Activated T-helper 1 cell treated with Interleukin-2 at 50 U/mL for 16 hours (primary cell): ENCODE data around the gene TMEM86B.

Experiments
- DNase-seq: peaks from one replicate; pipeline ENCODE4 v3.0.0-alpha.2; 2020; ENCODE audit warnings: low read depth

Gene TMEM86B

DNA sequence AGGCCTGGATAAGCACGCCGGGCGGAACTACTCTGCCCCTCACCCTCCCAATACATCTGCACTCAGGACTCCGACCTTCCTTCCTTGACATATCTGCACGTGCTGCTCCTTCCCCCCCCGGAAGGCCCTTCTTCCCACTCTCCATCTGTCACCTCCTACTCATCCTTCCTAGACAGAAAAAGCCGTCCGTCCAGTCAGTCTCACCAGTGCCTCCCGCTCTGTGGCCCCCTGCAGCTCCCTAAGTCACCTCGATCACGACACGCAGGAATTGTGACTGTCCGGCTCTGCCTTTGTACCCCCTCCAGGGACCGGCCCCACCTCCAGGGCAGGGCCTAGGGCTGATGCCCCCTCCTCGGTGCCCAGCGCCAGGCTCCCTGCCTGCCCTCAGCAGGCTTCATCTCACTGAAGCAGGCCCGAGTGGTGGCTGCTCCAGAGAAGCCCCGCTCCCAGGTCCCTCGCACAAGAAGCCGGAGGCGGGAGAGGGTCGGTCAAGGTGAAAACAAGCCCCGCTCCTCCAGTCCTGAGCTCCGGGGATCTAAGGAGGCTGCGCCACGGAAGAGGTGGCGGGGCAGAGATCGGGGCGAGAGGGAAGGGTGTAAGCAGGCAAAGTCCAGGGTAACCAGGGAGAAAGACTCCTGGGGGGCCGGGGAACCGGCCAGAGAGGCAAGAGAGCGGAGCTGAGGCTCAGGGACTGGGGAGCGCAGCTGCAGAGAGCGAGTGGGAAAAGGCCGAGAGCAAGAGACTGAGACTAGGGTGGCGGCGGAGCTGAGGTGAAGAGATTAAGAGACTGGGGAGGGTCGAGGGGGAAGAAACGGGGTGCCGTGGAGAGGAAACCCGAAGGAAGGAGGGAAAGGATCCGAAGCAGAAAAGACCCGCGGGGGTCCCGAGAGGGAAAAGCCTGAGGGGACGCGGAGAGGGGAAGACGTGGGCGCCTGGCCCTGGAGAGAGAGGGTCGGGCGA is 29.2 kb upstream of the TMEM86B start:
- DNase-seq, result no peak

DNA sequence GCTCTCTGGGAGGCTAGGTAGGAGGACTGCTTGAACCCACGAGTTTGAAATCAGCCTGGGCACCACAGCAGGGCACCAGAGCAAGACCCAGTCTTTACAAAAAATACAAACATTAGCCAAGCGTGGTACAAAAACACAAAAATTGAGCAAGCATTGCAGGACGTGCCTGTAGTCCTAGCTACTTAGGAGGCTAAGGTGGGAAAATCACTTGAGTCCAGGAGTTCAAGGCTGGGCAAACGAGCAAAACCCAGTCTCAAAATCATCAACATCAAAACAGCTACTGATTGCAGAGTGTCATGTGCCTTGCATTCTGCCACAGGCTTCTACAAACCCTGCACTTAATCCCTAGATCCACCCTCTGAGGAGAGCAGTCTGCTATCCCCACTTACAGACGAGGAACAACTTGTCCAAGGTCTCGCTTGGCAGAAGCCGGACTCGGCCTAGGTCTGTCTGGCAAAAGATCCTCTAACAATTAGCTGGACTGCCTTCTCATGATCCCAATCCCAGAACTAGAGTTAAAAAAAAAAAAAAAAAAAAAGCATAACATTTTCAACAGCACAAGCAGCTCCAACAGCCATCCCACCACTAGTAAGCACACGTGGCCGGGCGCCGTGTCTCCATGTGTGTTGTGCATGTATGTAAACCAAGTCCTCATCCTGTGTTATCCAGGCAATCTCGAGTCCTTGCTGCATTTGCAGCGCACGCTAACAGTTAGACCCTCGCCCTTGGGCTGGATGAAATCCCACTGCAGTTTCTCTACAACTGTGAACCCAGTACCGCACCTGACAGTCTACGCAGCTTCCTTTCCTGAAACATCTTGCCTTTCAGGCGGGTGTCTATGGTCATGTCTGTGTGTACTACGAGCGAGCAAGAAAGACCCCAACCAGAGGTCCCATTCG is 28.2 kb upstream of the TMEM86B start:
- no peak for DNase-seq

DNA sequence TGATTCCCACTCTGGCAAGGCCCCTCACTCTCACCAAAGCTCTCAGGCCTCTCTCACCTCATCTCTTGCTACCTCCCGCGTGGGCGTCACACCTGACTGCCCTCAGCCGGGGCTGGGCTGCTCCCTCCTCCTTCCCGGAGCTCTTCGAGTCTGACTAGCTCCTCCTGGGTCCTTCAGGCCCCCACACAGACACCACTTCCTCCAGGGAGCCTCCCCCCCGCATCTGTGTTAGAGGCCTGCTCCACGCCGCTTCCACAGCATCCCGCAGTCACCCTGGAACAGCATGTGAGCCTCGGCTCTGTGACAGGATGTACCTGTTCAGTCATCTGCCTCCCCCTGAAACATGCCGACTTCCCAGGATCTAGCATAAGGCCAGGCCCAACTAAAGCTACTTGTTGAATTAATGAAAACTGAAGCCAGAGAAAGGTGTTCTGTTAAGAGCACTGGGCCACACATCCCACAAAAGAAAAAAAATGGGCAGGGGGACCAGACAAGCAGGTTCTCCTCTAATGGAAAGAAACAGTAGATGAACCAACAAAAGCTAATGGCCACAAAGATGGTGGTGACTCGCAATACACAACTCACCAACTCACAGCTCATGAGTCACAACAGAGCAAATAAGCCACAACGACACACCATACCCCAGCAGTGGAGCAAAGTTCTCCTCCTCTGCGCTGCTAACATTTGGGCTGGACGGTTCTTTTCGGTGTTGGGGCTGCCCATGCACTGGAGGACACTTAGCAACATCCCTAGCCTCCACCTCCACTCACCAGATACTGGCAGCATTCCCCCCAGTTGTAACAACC is 27.3 kb upstream of the TMEM86B start:
- no peak for DNase-seq

DNA sequence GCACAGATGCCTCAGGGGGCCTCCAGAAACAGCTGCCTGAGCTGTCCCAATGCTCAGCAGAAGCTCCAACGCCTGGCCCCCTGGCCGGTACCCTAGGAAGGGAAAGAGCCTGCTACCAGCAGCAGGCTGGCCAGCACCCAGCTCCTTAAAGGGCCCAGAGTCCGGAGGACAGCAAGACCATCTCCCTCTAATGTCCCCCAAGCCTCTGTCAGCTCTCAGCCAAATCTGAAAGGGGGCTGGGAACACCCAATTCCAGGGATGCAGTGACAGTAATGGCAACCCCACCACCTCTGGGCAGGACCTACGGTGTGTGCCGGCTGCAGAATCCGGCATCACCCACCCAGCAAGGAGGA is 26.0 kb upstream of the TMEM86B start:
- no peak for DNase-seq

DNA sequence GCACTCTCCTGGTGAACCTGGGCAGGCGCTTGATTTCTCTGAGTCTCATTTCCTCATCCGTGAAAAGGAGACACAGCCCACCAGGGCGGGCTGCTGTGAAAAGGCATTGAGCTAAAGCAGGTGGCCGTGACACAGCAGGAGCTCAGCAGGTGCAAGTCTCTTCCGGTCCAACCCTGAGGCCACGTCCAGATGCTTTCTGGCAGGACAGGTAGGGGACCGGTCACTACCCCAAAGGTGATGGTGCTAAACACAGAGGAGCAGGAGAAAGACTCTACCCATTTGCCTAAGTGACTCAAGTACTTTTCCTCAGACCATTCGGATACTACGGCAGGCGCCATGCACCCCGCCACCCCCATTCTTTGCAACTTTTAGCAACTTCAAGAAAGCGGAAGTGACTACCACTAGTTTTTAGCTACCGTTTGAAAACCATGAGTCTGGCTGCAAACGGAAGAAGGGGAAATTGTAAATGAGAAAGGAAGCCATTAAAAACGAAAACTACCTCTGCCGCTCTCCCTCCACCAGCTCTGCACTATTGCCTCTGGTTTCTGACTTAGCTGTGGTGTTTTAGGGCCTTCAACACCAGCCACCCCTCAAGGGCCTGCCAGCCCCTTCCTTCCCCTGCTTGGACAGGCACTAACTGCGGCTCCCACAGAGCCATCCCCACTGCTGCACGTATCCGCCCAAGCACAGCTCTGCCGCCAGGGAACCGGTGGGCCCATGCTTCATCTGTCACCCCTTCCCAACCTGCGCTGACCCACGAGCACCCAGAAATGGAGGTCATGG is 25.5 kb upstream of the TMEM86B start:
- DNase-seq, result peak; percentile 36

DNA sequence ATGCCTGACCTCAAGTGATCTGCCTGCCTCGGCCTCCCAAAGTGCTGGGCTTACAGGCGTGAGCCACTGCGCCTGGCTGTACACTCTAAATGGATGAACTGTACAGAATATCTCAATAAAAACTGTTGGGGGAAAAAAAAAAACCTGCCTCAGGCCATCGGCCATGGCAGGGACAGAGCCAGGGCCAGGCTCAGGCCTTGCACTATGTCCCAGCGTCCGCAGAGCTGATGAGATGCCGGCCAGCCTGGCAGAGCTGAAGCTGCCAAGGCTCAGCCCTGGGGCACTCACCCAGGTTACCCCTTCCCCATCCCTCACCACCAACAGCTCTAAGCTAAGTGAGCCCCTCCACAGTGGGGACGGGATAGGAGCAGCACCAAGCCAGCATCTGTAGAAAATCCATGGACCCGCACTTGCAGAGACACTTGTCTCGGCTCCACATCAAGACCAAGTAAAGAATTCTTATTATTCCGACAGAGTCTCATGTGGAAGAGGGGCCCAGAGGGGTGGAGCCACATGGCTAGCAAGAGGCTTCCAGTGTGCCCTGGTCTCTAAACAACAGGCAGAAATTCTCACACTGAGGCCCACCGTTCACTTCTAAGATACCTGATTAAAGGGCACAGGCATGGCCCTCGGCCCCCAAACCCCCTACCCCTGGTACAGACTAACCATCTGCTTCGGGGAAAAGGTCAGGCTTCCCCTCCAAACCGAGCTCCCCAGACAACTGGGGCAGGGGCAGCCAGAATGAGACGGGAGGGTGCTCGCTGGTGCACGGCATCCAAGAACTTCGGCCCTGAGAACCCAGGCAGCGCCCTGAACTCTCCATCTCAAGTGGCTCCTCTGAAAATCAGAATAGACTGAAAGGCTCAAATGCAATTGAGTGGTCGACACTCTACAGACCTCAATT is 24.4 kb upstream of the TMEM86B start:
- DNase-seq, result no peak

DNA sequence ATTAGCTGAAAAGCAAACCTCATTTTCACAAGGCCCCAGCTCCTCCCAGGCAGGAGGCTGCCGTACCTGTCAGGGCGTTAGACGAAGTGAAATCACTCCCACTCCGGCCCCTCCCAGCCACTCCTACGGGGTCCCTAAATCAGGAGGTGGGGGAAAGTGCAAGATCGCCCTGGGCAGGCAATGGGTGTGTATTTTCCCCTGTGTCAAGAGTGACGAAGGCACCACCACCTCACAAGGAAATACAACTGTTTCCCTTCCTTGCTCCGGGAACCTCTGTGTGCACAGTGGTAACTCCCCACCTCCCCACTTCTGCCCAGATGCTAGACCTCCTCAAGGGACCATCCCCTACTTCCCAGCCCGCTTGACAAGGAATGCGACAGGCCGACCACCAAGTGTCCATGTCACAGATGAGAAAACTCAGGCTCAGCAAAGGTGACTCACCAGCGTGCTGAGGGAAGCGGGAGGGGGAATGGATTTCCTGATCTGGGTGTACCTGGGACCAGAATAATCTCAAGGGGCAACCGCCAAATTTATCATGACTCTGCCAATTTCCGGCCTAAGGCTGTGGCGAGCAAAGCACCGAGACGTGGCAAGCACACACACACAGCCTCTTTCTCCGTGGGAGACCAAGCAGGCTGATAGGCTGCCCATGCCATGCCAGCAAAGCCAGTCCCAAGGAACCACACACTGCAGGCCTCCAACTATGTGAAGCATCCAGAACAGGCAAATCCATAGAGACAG is 22.9 kb upstream of the TMEM86B start:
- DNase-seq, result no peak

DNA sequence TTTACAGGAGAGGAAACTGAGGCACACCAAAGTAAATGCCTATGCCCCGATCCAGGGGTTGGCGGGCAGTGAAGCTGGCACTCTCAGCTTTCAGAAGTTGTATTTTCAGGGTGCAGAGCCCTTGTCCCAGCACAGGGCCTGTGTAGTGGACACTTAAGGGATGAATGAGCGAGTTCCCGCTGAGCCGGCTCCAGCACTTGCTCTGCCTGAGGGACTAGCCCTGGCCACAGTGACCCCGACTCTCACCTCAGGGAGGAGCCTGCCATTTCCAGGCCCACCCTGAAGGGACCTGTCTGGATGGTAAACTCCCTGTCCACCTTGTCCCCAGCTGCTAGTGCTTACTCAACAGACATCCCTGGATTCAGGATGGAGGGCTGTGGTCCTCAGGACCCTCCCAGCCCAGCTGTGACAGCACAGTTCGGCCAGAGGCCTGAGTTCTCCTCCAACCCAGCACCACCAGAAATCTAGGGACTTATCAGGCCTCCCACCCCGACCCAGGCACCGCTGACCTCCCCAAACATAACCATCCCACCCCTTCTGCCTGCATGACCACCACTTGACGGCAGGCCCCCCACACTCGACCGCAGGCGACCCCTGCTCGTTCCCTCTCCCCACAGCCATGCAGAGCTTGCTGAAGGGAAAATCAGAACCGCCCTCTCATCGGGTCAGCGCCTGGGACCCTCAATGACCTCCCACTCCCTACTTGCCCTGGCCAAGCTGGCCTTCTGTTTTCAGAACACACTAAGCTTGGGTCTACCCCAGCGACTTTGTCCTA is 21.9 kb upstream of the TMEM86B start:
- DNase-seq, result no peak

DNA sequence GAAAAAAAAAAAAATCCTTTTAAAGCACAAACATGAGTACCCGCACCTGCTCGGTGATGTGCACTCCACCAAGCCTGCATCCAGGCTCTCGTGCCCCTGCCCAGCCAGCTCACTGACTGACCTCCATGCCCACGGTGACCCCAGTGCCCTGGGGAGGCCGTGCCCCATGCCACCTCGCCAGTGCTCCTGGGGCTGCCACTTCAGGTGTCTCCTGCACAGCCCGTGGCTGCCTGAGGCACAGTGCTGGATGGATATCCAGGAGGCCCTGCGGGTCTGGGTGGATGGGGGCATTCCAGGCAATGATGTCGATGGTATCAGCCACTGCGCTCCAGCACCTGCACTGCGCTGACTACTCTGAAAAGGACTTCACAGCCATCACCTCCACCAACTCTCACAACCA is 21.3 kb upstream of the TMEM86B start:
- DNase-seq, result no peak

DNA sequence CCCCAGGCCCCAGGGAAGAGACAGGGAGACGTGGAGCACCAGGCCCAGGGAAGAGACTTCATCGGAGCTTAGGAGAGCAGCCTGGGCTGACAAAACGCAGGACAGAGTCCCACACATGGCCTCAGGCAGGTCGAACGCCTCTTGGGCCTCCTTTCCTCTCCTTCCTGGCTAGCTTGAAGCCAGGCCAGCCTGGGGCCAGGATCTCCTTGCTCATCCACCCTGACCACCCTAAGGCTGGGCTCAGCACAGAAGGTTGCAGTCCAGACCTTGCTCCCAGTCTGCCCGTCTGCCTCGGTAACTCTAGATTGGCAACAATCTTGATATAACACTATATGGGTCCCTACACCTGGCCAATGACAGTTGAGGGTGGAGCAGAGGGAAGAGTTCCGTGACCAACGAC is 20.1 kb upstream of the TMEM86B start:
- no peak for DNase-seq

DNA sequence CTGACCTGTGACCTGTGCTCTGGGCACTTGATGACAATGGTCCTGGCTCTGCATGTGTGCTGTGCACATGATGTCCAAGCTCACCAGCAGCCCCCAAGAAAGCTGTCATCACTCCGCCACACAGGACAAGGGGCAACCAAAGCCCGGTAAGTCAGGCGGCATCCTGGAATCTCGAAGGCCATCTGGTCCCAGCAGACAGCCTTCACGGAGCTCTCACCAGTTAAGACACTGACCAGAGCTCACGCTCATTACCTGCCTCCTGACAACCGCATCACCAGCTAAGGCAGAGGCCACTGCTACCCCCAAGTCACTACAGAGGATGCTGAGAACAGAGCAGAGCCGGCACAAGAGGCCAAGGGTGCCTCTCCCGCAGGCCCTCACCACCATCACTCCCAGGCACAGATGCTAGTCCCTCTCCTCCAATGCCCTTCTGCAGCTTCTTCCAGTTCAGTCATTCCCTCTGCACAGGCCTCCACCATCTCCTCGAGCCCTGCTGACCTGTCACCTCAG is 19.7 kb upstream of the TMEM86B start:
- no peak for DNase-seq

DNA sequence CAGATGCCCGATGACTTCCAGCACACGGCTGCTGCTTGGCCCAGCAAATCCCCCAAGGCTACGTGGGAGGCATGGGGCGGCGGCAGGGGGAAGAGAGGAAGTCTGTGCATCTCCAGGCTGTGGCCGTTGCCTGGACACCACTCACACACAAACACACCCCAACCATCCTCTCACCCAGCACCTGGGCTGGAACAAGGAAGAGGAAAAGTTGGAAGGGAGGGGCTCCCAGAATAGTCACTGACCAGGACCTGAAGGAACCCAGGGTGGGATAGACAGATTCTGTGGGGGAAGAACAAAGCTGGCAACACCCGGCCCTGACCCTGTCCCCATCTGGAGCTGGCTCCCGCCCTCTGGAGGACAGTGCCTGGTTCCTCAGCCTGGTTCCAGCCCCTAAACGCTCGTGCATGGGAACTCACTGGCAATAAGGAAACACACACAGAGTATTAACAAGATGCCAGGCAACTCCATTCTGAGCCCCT is 19.1 kb upstream of the TMEM86B start:
- no peak for DNase-seq

DNA sequence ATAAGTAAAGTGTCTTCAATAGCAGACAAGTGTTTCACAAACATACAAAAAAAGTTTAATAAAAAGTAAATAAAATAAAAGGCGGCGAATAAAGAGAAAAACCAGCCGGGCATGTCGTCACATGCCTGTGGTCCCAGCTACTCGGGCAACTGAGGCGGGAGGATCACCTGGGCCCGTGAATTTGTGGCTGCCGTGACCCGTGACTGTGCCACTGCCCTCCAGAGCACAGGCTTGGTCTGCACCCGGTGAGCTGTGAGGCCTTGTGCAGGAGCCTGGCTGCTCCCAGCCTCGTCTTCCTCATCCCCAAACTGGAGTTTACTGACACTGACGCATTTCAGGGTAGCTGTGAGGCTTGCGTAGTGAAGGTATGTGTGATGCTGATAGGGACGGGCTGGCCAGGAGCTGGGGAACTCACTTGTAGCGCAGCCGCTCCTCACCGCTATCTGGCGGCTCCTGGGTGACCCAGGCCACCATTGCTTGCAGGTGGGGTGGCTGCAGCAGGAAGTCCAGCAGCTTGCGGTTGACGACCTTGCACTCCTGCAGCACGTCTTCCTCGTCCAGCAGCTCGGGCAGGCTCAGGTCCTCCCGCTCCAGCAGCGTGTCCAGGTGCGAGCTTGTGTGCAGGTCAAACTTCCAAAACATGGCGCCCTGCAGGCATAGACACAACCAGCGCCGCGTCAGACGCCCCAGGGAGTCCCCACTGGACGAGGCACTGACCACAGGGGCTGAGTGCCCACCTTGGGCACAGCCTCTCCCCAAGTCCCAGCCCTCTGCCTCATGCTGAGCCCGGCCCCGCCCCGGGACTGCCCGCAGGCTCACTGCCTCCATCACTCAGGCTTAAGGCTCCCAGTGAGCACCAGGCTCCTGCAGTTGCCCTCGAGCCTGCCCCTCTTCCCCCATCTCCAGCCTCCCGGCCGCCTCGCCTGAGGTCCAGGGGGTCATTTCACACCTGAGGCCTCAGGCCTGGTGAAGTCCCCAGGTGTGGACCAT is 18.2 kb upstream of the TMEM86B start:
- no peak for DNase-seq

DNA sequence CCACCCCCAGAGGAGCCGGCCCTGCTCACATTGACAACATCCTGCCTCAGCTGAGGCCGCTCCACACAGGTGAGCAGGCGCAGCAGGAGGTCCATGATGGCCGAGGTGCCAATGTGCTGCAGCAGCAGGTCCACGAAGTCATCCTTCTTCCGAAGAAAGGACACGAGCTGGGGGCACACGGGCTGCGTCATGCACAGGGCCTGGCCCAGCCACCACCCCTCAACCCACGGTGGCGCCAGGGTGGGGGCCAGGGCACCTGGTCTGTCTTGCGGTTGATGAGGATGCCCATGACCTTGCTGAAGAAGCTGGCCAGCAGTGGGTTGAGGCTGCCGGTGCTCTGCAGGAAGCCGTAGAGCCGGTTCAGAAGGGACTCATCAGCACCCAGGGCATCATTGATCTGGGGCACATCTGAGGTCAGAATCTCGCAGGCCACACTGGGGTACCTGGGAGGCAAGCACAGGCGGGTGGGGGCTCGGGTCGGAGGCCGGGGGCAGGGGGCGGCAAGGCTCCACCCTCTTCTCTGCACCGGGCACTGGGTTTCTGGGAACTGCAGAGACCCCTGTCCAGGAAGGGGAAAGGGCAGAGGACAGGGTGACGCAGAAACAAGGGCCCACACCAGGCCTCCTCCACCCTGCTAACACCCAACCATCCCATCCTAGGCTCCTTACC is 16.8 kb upstream of the TMEM86B start:
- no peak for DNase-seq

DNA sequence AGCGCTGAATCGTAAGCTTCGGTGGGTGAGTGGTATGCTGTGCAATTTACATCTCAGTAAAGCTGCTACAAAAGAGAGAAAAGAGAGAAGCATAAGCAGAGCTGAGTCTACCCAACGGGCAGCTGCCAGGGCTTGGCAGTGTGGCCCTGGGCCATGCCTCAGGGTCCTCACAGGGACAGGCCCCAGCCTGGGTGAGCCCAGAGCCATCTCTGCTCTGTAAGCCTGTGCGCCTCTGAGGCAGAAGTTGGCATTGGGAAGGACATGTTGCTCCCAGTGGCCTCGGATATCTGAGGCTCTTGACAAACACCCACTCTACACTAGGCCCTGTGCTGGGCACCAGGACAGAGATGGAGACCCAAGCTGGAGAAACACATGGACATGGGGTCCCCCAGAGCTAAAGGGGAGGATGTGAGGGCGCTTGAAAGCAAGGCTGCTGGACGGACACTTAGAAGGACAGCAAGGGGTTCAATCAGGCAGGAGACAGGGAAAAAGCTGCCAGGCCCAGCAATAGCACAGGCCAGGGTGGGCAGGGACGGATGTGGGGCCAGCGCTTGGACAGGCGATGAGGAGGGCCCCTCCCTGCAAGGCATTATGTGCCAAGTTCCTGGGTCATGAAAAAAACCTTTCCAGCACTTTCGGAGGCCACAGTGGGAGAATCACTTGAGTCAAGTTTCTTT is 15.6 kb upstream of the TMEM86B start:
- DNase-seq, result no peak

DNA sequence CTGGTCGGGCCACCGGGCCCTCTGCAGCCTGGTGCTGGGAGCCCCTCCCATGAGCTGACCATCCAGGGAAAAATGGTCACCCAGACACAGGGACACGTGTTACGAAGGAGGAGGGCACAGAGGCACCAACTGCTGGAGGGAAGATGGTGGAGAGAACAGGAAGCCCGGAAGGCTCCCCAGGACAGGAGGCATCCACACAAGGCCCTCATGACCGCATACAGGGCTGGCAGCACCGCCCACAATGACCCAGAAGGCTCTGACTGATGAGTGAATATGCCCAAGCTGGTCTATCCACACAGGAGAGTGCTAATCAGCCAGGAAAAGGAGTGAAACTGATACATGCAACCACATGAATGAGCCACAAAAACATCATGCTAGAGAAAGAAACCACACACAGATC is 14.0 kb upstream of the TMEM86B start:
- no peak for DNase-seq
